KOPT-K1 (cell line): ENCODE results near the gene ABCC4.
A peak's percentile ranks its signal among the peaks of the same experiment; 100 is the strongest.
"Not testable (repeated sequence)": the region's sequence is repeated elsewhere in the genome, so short reads cannot be mapped to it uniquely, and the experiment has no call there.

Source experiments
- H3K27ac ChIP-seq: fragments of 200-600 bp; sonication (generic); 2 replicates; pipeline ENCODE4 v1.5.1; 2016; ENCODE audit warnings: antibody characterized with exemption, mild to moderate bottlenecking, low read depth, low read length; ENCODE audit not compliant: poor library complexity, severe bottlenecking
- H3K36me3 ChIP-seq: fragments of 200-600 bp; sonication (generic); 2 replicates; pipeline ENCODE4 v1.5.1; 2017; ENCODE audit warnings: antibody characterized with exemption, mild to moderate bottlenecking, low read length, moderate library complexity; ENCODE audit not compliant: insufficient read depth
- H3K9me3 ChIP-seq: fragments of 200-600 bp; sonication (generic); 2 replicates; pipeline ENCODE4 v1.5.1; 2017; ENCODE audit warnings: antibody characterized with exemption, low read length, mild to moderate bottlenecking; ENCODE audit not compliant: insufficient read depth, poor library complexity, severe bottlenecking

ABCC4 gene

GRCh38 chr13:95315752-95316151 is 14.5 kb upstream of the ABCC4 start:
- no peaks in the 10 kb centered on the region for H3K9me3 ChIP-seq
- H3K36me3 ChIP-seq: no peaks in the 10 kb centered on the region
- no peak overlapping the region for H3K27ac ChIP-seq

GRCh38 chr13:95307507-95307906 is 6.3 kb upstream of the ABCC4 start:
- no peaks in the 10 kb centered on the region for H3K9me3 ChIP-seq
- no peak overlapping the region for H3K27ac ChIP-seq
- H3K36me3 ChIP-seq: no peaks in the 10 kb centered on the region

- H3K27ac ChIP-seq: no peak overlapping the region
- H3K36me3 ChIP-seq: no peaks in the 10 kb centered on the region
- H3K9me3 ChIP-seq: no peaks in the 10 kb centered on the region
Observed at GRCh38 chr13:95304453-95304852, 3.2 kb upstream of the ABCC4 start.

GRCh38 chr13:95301968-95302393 is 730 bp upstream of the ABCC4 start:
- Histone ChIP-seq H3K36me3 (no peaks in the 10 kb centered on the region), H3K27ac (peak overlapping the region; percentile 71), H3K9me3 (no peaks in the 10 kb centered on the region)

- Histone ChIP-seq H3K36me3 (no peaks in the 10 kb centered on the region), H3K9me3 (no peaks in the 10 kb centered on the region), H3K27ac (peak overlapping the region; percentile 71)
Observed at GRCh38 chr13:95300625-95301182, 547 bp downstream of the ABCC4 start.

- Histone ChIP-seq H3K27ac (no peak overlapping the region), H3K36me3 (no peaks in the 10 kb centered on the region), H3K9me3 (no peaks in the 10 kb centered on the region)
Observed at GRCh38 chr13:95298971-95299621, 2.2 kb downstream of the ABCC4 start.

- Histone ChIP-seq H3K9me3 (no peaks in the 10 kb centered on the region), H3K36me3 (no peaks in the 10 kb centered on the region), H3K27ac (no peak overlapping the region)
Observed at GRCh38 chr13:95298169-95298965, 2.9 kb downstream of the ABCC4 start.

GRCh38 chr13:95296326-95296925 is 4.8 kb downstream of the ABCC4 start:
- Histone ChIP-seq H3K36me3 (no peaks in the 10 kb centered on the region), H3K27ac (no peak overlapping the region), H3K9me3 (no peaks in the 10 kb centered on the region)

GRCh38 chr13:95295026-95295425 is 6.2 kb downstream of the ABCC4 start:
- Histone ChIP-seq H3K27ac (no peak overlapping the region), H3K9me3 (no peaks in the 10 kb centered on the region), H3K36me3 (no peaks in the 10 kb centered on the region)

- Histone ChIP-seq H3K9me3 (no peaks in the 10 kb centered on the region), H3K36me3 (no peaks in the 10 kb centered on the region), H3K27ac (no peak overlapping the region)
Observed at GRCh38 chr13:95292622-95293021, 8.6 kb downstream of the ABCC4 start.

- H3K36me3 ChIP-seq, H3K9me3 ChIP-seq, H3K27ac ChIP-seq: not testable (repeated sequence)
Observed at GRCh38 chr13:95289901-95290300, 11.3 kb downstream of the ABCC4 start.

- H3K36me3 ChIP-seq: no peaks in the 10 kb centered on the region
- no peaks in the 10 kb centered on the region for H3K9me3 ChIP-seq
- H3K27ac ChIP-seq: no peak overlapping the region
Observed at GRCh38 chr13:95289020-95289444, 12.2 kb downstream of the ABCC4 start.

- no peak overlapping the region for H3K27ac ChIP-seq
- H3K9me3 ChIP-seq: no peaks in the 10 kb centered on the region
- H3K36me3 ChIP-seq: no peaks in the 10 kb centered on the region
Observed at GRCh38 chr13:95284436-95284835, 16.8 kb downstream of the ABCC4 start.

GRCh38 chr13:95279016-95279415 is 22.2 kb downstream of the ABCC4 start:
- Histone ChIP-seq H3K9me3 (no peaks in the 10 kb centered on the region), H3K36me3 (no peaks in the 10 kb centered on the region), H3K27ac (no peak overlapping the region)

- Histone ChIP-seq H3K27ac (no peak overlapping the region), H3K36me3 (no peaks in the 10 kb centered on the region), H3K9me3 (no peaks in the 10 kb centered on the region)
Observed at GRCh38 chr13:95276037-95276505, 25.2 kb downstream of the ABCC4 start.
